ENCODE results near the gene GPA33. TPM values are rescaled to one million over a fixed set of nuclear protein-coding genes. Genes with fewer than 3 reads are reported as not detected.

GPA33 gene
- total and polyA plus RNA-seq, 9 of the 15 experiments (the other 6 are each of a cell fraction or from before 2014, with no cell fraction given), result 0.13 TPM; not detected in 8

DNA sequence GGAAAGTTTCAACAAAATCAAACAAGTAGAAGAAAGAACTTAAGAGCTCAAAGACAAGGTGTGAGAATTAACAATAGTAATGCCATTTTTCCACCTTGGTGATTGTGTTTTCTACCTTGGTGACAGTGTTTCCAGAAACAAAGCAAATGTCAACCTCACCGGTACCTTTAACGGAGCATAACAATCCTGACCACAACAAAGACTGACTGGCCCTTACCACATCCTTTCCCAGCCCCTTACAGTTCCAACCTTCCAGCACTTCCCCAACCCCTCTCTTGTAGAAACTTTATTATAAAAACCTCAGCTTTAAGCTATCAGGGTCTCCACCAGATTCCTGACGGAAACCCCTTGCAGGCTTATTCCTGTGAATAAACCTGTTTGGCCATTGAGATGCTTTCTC, 20.4 kb upstream of the GPA33 start:
- ChIA-PET CTCF (ENCODE audit: low intra/inter-chr PET ratio) (no interaction called here), POLR2A (no interaction called here)
- Histone ChIP-seq H3K4me2 (ENCODE audit: insufficient read depth, low read length) (no peak overlapping the region), H3K27ac (ENCODE audit: extremely low read depth, low read depth, low read length) (no peak overlapping the region), H3K36me3 (ENCODE audit: control insufficient read depth, insufficient read depth, low read length) (no peaks in the 10 kb centered on the region), H3K4me1 (replicated peaks in 1 of 2; ENCODE audit: control insufficient read depth in 2 of 2, insufficient read depth in 2 of 2, low read length in 2 of 2) (no peaks in the 10 kb centered on the region), H3K9me3 (replicated peaks; ENCODE audit: control insufficient read depth, insufficient read depth, low read depth, low read length) (no peaks in the 10 kb centered on the region), H2AFZ (ENCODE audit: low read depth, low read length) (no peak overlapping the region), H4K20me1 (replicated peaks; ENCODE audit: control insufficient read depth, insufficient read depth, low read length) (no peaks in the 10 kb centered on the region), H3K9me1 (ENCODE audit: control insufficient read depth, insufficient read depth, low read length) (no peaks in the 10 kb centered on the region), H3K9ac (ENCODE audit: insufficient read depth in 1 of 2, low read depth in 2 of 2, low read length in 2 of 2) (no peak overlapping the region), H3K4me3 (no peak overlapping the region), H3K79me2 (ENCODE audit: control insufficient read depth, insufficient read depth, low read length) (no peaks in the 10 kb centered on the region), H3K27me3 (ENCODE audit: control insufficient read depth in 2 of 2, insufficient read depth in 2 of 2, low read length in 2 of 2) (peaks cover 3 to 26% of the 10 kb centered on the region in 2 experiments; a peak in 3 of 5 replicates)
- DNase-seq (ENCODE audit: extremely low read depth in 1 of 4, low spot score in 3 of 4) (no peak), ATAC-seq (no peak), FAIRE-seq (no peak)
- intact Hi-C loops (cut with micrococcal nuclease) (no loop called here), in situ Hi-C loops (cut with MboI) (no loop called here)
- BruUV-seq (replicated peaks), result no TSS peak
- TF ChIP-seq ERF (CRISPR knock-in tag; IDR thresholded peaks at IDR 0.05), result no peak
- TF ChIP-seq MEIS2 (IDR thresholded peaks at IDR 0.05; ENCODE audit: partially characterized antibody), result no peak
- TF ChIP-seq, protein P1, sequence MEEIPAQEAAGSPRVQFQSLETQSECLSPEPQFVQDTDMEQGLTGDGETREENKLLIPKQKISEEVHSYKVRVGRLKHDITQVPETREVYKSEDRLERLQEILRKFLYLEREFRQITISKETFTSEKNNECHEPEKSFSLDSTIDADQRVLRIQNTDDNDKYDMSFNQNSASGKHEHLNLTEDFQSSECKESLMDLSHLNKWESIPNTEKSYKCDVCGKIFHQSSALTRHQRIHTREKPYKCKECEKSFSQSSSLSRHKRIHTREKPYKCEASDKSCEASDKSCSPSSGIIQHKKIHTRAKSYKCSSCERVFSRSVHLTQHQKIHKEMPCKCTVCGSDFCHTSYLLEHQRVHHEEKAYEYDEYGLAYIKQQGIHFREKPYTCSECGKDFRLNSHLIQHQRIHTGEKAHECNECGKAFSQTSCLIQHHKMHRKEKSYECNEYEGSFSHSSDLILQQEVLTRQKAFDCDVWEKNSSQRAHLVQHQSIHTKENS (CRISPR knock-in tag; IDR thresholded peaks at IDR 0.05), result no peak
- TF ChIP-seq SRSF7 (optimal IDR thresholded peaks at IDR 0.05; ENCODE audit: low read depth, low read length), result no peak
- TF ChIP-seq EP400 (IDR thresholded peaks at IDR 0.05), result no peak
- TF ChIP-seq ZEB2 (IDR thresholded peaks at IDR 0.05), result no peak
- no peak for TF ChIP-seq CREM (IDR thresholded peaks at IDR 0.05; ENCODE audit: low read depth)
- no peak for TF ChIP-seq MXI1 (IDR thresholded peaks at IDR 0.05; ENCODE audit: low read depth, low read length)
- TF ChIP-seq ZNF57 (CRISPR knock-in tag; IDR thresholded peaks at IDR 0.05), result no peak
- TF ChIP-seq MED1 (CRISPR knock-in tag; IDR thresholded peaks at IDR 0.05; ENCODE audit: borderline replicate concordance), result no peak
- no peak for TF ChIP-seq SRF (CRISPR knock-in tag; IDR thresholded peaks at IDR 0.05)
- no peak for TF ChIP-seq TAF15 (IDR thresholded peaks at IDR 0.05; ENCODE audit: low read depth, low read length)
- no peak for TF ChIP-seq HNRNPH1 (optimal IDR thresholded peaks at IDR 0.05; ENCODE audit: low read depth, low read length)
- TF ChIP-seq GABPA (tag; conservative IDR thresholded peaks at IDR 0.05; ENCODE audit: low read depth), result no peak
- TF ChIP-seq ESRRB (CRISPR knock-in tag; IDR thresholded peaks at IDR 0.05; ENCODE audit: borderline replicate concordance), result no peak
- WGBS (ENCODE audit: insufficient coverage, low coverage, missing lambda C conversion rate), result 0% methylated on average over 3 of the region's 3 CpGs
